SKM-1 (cell line): ENCODE results near the gene ZC3H12C.

Source experiments
- DNase-seq: peaks from one replicate; lab custom pipeline; 2025; ENCODE audit not compliant: unreplicated experiment; lab: John Stamatoyannopoulos, UW

Gene ZC3H12C

DNA sequence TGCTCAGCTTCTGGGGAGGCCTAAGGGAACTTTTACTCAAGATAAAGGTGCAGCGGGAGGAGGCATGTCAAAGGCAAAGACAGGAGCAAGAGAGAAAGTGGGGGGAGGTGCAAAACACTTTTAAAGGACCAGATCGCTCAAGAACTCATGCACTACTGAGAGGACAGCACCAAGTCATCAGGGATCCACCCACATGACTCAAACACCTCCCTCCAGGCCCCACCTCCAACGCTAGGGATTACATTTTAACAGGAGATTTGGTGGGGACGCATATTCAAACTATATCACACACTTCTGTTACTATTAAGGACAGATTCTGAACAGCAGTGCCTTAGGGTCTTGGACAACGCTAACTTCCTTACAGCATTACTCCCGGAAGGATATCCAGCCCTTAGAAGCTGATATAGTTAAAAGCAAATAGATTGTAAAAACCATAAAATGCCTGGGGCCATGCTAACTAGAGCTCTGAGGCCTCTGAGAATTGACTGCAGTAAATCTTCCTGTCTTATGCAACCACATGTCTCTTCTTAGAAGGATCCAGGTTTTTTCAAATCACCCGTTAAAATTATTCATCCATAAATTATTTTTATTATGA is 16.7 kb upstream of the ZC3H12C start:
- no peak for DNase-seq

DNA sequence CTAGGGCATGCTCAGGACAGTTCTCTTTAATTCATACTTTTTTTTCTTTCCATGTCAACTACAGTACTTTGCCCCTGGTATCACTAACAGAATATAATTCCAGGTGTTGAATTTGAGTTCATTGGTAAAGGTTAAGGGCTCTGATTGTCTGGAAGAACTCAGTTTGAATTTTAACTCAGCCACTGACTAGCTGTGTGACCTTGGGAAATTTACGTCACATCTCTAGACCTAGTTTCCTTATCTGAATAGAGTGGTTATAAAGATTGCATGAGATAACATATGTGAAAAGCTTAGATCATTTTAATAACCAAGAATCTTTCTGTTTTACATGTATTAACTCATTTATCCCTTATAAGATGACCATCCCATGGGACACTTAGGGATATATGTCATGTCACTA is 15.8 kb upstream of the ZC3H12C start:
- DNase-seq = no peak

DNA sequence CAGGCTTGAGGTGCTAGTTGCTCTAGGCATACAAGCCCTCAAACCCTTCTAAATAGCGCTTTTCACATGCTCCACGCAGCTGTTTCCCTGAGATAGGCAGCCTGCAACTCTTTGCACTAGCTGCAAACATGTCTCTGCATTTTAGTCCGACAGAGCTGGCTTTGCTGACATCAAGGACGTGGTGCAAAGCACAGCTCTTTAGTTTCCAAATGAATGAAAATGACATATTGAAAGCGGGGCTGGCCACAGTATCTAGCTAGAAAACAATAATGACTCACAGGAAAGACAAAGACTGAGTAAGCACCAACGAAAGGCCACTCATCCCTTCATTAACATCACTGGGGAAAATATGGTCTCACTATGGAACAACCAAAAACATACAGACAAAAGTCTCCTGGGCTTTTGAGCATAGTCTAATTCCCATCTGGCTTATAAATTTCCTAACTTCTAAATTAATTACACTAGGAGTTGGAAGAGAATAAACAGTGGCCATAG is 15.3 kb upstream of the ZC3H12C start:
- DNase-seq = no peak

DNA sequence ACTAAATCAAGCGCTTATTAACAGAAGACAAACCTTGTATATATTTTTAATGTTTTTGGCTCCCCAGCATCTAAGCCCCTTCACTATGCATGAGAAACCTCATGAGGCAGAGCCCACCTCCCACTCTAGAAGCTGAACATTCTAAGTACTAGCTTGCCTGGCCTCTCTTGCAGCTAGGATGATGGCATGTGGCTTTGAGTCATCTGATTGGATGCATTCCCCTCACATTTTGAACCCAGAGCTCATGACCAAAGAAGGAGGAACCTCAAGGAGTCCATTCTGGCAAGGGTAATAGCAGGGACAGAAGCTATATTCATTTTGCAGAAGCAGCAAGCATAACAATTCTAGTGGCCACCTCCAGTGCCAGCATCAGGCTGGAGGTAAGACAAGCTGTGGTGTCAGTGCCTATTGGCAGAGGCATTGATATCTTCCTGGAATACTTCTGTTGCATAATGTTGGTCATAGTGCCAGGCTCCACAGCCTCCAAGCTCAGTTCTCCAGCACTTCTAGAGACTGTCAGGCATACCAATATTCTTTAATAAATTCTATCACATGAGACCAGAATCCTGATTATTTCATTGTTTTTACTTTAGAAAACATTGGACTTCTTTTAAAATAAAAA is 14.2 kb upstream of the ZC3H12C start:
- no peak for DNase-seq

DNA sequence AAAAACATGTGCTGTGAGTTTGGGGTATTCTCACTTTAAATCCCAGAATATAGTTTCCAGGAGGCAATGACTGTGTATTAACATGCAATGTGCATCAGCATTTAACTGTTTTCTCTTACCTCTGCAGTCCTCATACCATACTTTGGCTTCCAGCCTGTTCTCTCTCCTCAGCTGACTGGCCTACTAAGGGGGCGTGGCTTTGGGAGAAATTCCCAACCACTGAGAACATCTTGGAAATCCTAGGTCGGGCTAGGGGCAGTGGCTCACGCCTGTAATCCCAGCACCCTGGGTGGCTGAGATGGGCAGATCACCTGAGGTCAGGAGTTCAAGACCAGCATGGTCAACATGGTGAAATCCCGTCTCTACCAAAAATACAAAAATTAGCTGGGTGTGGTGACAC is 13.5 kb upstream of the ZC3H12C start:
- DNase-seq = no peak

DNA sequence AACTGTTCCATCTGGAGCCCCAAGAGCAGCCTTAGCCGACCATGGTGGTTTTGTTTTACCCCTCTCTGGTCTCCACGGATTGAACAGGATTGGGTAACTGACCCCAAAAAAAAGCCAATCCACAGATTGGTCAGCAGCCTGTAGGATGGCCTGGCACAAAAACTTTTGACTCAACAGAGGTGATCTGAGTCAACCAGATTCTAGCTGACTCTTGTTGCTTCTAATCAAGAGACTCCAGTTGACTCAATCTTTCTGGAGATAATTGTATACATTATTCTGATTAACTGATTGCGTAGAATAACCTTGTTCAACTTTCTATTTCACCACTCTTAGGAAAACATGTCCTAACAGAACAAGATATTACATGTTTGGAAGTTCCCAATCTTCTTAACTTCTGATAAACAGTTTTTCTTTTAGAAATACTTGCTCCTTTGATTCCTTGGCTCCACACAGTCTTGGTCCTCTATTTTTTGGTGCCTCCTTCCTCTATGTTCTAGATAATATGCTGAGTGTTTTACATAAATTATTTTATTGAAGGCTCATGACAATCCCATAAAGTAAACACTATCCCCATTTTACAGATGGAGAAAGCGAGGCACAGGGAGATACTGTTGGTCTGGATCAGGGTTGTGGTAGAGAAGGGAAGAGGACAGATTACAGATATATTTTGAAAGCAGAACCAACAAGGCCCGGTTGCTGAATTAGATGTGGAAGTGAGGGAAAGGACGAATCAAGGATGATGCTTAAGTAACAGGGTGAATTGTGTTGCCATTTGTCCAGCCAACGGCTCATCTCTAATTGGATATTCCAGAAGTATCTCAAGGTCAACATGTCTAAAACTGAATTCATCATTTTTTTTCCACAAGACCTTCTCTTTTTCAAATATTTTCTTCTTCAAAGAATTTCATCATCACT is 11.5 kb upstream of the ZC3H12C start:
- no peak for DNase-seq

DNA sequence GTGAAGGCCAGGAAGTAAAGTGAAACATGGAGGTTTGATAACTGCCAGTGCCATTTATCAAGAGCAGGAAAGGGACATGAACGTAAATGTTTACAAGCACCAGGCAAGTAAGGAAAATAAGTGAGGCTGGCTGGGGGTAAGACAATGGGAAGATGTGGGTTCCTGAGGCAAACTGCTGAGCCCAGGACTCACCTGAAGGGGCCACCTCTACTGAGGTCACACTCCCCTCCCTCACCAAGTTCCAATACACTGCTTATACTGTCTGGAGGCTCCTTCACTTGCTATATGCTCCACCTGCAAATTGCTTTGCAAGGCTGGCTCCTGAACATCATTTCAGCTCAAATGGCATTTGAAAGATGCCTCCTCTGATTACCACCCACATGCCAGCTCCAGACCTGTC is 10.3 kb upstream of the ZC3H12C start:
- DNase-seq = no peak

DNA sequence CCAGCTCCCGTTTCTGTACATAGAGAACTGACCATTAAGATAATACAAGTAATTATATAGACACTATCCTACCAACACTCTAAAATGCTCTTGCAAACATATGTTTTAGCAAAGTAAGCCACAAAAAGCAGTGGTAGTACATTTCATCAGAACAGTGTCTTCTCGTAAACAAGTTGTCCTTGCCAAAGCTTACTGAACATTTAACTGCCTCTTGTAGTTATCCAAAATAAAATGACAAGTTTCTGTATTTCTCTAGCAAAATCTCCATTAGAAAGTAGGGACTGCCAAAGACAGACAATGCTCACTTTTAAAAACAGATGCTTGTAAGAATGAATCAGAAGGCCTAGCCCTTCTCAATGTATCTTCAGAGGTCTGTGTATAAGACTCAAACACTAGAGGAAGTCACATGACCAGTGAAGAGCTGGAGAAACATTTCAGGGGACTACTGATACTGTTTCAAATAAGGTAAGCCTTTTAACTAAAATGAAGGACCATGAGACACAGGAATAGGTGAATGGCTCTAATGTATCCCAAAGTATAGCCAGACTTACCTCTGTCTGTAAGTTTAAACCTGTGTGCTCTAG is 7.8 kb upstream of the ZC3H12C start:
- no peak for DNase-seq

DNA sequence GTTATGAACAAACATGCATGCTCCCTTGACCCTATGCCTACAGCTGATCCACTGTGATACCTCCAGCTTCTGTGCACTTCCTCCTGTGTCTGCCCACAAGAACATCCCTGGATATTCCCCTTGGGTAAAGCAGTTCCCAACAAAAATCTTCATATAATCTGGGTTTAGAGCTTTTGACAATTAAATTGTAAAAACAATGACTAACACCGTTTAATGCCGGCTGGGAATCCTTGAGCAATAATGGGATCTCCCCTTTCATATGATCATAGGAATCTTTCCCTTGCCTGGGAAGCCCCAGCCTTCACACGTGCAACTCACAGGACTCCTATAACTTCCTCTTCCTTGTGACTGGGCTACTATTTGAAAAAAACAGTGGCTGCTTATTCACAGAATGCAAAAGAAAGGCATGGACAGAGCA is 6.3 kb upstream of the ZC3H12C start:
- peak; percentile 48 for DNase-seq

DNA sequence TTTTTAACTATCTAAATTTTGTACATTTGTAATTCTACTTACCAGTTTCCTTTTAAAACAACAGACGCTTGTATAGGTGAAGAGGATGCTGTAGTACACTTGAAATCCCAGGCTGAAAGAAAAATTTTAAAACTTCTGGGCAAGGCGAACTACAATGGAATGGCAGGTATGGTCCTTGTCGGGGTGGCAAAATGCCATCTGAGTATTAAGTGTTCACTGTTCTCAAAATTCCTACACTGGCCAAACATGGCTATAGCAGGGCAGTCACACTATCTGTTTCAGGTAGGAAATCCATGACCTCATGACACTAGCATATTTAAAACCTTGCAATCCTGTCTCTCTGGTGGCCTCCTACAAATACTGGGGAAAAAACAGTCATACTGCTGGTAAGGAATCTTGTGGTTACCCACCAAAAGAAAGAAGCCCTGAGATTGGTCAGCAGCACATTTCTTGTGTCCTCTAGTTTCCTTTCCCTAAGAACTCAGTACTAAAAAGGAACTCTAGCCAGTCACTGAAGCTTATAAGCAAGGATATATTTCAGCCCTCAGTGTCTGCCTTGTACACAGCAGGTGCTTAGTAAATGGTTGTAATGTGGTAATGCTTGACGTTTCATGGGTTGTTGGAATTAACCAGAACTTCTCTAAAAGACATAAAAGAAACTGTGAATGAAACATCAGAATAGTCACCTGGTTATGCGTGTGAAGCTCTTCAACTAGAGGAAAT is 5.2 kb upstream of the ZC3H12C start:
- DNase-seq = no peak

DNA sequence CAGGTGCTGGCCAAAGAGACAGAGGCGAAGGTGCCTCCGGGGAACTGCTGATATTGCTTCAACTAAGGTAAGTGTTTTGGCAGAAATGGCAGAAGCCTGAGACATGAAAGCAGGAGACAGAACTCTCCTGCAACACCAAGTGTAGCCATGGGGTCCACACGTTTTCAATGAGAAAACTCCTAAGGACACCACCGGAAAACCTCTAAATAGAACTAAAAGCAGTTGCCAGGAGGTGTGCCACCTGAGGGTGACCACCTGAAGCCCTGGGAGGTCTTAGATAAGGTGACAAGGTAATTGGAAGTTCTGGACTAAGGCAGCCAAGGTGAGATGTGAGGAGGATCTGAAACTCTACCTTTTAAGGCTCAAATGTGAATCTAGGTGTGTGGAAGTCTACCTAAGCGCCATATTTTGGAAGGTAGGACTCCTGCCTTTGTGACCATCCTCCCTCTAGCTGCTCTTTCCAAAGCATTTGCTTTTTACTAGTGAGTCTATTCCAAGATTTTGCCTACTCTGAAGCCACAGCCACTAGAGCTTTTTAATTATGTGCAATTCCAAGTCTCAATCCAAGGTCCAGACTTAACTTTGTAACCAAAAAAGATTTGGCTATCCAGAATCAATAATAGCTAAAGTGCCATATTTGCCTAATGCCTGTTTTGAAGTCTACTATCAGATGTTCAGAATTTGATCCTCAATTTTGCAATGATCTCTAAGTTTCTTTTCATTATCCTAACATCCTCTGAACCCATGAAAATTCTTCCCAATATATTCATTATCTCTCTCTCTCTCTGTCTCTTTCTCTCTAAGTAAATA is 4.5 kb upstream of the ZC3H12C start:
- DNase-seq = no peak

DNA sequence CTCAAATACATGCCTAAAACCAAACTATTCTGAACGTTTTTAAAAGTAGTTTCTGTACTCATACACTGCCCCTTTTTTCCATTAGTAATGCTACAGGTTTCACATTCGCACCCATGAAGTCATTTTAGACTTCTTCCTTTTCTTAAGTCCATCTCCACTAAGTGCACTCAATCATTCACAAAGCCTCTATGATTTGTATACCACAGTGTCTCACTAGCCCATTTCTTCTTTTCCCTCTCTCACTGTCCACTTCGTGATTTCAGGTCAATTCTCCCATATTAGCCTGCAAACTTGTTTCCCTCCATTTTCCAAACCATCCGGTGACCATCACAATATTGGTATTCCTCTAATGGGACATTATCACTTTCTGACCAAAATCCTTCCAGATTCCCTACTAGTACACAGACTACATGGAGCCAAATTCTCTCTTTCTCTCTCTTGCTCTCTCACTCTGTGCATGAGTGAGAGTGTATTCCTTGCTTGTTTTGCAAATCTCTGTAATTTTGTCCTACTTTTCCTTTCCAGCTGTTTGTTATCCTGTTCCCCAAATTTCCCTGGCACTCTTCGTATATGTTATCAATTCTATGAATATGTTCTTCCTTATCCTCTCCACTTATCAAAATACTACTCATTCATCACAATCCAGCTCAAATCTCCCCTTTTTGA is 3.4 kb upstream of the ZC3H12C start:
- no peak for DNase-seq

DNA sequence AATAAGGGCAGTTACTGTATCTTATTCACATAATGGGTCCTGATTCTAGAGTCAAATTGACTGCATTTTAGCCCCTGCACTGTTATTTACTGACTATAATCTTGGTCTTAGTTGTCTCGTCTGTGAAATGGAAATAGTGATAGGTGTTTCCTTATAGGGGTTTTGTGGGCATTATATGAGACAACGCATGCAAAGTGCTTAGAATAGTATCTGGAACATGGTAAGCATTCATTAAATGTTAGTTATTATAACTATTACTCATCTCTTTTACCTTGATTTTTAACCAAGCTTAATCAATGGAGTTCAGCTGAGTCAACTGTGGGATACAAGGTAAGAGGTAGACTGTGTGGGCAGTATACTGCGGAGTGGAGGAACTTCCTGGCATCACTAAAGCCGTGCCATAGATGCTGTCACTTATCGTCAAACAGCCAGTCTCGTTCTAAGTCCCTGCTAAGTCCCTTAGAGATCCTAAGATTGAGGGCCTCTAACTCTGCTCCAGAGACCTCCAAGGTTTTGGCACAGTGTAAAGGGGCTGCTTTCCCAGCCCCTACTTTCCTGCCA is 2.6 kb upstream of the ZC3H12C start:
- no peak for DNase-seq

DNA sequence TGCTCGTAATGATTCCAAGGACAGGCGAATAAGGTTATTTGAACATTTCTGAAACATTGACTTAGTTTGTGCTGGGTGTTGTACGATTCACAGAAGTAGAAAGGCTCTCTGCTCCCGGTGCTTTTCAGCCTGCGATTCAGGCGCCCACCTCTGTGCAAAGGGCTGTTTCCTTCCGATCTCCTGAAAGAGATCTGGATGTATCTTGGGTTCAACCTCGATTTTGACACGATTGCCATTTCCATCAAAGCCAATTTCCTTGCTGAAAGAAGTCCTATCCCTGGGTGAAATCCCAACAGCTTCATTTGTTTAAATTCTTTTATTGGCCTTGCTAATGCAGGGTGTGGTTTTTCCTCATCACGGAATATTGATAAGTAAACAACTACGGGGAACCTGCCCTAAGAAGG is 1.1 kb upstream of the ZC3H12C start:
- DNase-seq = no peak

DNA sequence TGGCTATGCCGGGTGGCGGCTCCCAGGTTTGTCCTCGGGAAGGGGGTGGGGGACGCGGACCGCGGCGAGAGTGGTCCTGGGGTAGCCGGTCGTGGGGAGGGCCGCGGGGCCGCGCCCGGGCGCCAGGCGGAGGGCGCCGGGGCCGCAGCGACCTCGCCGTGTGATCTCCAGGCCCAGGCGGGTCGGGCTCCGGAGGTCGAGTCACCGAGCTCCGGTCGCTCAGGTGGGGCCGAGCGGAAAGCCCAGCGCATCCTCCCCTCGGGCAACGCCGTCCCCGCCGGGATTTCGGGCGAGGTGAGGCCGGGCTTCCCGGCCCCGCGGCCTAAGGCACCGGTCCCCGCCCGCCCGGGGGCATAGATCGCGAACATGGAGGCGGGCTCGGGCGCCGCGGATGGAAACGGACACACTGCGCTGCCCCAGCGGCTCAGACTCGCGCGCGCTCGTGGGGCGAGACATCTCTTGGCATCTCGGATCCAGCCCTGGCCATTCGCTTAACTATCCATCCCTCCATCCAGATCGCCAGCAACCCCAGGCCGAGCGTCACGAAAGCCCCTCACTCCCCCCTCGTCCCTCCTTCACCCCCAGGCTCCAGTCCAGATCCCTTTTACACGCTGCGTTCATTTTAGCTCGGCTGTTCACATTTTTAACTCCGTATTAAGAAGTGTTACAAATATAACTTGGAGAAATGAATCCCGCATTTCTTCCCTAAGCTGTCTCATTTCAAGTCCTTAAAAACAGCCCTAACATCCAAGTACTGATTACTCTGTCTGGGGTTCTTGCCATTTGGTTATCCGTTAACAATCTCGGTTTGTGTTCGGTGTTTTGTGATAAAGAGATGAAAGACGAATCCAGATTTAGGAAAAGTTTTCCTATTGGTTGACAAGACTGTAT is 460 bp downstream of the ZC3H12C start:
- no peak for DNase-seq

DNA sequence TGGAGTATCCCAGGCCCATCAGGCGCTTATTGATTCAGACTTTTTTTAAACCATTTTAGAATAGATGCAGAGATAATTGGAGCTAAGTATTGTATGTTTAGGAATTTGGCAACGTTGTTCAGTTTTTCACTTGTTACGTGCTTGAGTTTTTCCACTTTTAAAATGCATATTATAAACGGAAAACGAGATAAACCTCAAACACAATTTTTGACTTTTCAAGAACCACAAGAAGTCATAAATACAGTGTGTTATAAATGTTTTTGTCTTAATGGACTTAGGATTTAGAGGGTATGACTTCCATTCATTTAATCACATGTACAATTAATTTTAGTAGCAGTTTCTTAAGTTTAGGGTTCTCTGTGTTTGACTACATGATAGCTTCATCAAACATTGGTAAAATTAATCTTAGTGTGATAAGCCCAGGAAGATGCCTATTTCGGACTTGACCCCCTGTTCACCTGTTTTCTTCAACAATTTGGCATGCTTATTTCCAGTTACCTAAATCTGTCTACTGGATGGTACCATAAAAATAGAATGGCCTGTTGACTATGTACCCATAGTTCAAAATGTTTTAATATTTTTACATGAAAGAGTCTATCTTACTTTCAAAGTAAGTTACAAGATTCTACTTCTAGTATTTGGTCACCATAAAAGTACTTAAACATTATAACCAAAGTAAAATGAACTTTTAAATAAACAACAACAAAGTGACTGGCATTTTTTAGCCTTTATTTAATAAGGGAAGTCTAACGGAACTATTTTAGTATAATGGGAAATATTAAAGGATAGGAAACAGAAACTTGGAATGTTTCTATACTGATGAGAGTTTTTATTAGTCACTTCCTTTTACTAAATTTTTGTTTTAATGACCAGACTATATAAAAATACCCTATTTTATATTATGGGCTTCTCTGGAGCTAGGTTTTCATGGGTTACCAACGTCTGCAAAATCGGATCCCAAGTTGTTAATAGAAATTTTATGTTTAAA is 1.4 kb downstream of the ZC3H12C start:
- DNase-seq = no peak

DNA sequence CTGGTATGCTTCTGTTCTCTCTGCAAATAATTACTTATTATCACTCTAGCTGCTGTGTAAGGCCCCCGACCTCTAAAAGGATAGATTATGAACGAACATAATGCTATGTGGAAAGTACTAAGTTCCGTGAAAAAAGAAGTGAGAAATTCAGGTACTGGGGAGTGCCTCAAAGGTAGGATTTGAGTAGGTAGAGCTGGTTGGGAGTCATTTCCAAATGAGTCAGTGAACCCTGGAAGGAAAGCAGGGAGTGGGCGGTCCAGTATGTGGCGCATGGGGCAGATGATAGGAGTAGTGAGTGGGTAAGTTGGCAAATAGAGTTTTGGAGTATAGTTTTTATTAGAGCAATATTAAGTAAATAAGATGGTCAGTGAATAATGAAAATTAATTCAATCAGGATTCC is 2.4 kb downstream of the ZC3H12C start:
- no peak for DNase-seq
